ENCODE measurements around the gene CMPK2. TPM values are rescaled to one million over a fixed set of nuclear protein-coding genes. Genes with fewer than 3 reads are reported as not detected.

The CMPK2 gene
- total RNA-seq, 1 donor from 2014 or later: 4.4 TPM

DNA sequence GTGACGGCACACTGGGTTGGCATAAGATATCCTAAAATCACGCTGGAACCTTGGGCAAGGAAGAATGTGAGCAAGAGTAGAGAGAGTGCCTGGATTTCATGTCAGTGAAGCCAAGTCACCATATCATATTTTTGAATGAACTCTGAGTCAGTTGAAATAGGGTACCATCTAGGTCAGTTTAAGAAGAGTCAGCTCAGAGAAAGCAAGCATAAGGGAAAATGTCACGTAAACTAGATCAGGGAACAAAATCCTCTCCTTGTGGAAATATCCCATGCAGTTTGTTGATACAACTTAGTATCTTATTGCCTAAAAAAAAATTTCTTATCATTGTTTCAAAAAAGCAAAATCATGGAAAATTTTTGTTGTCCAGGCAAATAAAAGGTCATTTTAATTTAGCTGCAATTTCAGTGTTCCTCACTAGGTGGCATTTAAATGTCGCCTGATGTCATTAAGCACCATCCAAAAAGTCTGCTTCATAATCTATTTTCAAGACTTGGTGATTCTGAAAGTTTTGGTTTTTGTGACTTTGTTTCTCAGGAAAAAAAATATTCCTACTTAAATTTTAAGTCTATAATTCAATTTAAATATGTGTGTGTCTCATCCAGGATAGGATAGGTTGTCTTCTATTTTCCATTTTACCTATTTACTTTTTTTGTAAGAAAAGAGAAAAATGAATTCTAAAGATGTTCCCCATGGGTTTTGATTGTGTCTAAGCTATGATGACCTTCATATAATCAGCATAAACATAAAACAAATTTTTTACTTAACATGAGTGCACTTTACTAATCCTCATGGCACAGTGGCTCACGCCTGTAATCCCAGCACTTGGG, 31.4 kb upstream of the CMPK2 start:
- Mint-ChIP-seq H3K27me3 (no peaks in the 10 kb centered on the region), H3K4me3 (no peak overlapping the region), H3K36me3 (no peaks in the 10 kb centered on the region), H3K27ac (no peak overlapping the region), H3K9me3 (peaks cover 4% of the 10 kb centered on the region), H3K4me1 (ENCODE audit: unreplicated experiment) (no peaks in the 10 kb centered on the region)
- TF ChIP-seq, protein P1, sequence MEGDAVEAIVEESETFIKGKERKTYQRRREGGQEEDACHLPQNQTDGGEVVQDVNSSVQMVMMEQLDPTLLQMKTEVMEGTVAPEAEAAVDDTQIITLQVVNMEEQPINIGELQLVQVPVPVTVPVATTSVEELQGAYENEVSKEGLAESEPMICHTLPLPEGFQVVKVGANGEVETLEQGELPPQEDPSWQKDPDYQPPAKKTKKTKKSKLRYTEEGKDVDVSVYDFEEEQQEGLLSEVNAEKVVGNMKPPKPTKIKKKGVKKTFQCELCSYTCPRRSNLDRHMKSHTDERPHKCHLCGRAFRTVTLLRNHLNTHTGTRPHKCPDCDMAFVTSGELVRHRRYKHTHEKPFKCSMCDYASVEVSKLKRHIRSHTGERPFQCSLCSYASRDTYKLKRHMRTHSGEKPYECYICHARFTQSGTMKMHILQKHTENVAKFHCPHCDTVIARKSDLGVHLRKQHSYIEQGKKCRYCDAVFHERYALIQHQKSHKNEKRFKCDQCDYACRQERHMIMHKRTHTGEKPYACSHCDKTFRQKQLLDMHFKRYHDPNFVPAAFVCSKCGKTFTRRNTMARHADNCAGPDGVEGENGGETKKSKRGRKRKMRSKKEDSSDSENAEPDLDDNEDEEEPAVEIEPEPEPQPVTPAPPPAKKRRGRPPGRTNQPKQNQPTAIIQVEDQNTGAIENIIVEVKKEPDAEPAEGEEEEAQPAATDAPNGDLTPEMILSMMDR (conservative IDR thresholded peaks at IDR 0.05): peak; percentile 84
- DNase-seq (ENCODE audit: extremely low spot score, unreplicated experiment): no peak

DNA sequence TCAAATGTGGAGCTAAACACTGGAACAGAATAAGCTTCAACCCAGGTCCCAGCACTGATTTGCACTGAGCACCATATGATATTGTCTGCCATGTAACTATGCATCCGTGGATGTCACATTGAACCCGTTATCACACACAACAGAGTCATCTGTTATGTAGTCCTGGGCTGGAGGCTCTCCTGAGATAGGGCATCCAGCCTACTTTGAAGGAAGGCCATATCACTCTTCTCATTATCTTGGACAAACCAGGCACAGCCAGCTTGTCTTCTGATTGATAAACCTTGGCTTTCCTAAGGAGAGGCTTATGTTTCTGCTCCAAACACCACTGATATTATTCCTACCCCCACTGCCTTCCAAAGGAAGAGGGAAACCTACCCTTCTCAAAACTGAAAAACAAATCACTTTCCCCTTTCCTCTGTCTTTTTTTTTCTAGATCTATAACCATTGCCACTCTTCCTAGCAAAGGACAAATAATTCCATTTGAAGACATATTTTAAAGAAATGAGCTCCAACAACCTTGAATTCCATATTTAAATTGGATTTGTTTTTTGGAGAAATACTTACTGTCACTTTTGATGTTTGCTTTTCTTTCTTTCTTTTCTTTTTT, 28.3 kb upstream of the CMPK2 start:
- Mint-ChIP-seq H3K27me3 (peaks cover 5% of the 10 kb centered on the region), H3K27ac (no peak overlapping the region), H3K4me3 (no peak overlapping the region), H3K9me3 (no peaks in the 10 kb centered on the region), H3K36me3 (no peaks in the 10 kb centered on the region), H3K4me1 (ENCODE audit: unreplicated experiment) (no peaks in the 10 kb centered on the region)
- TF ChIP-seq, protein P1 (conservative IDR thresholded peaks at IDR 0.05): no peak
- no peak for DNase-seq (ENCODE audit: extremely low spot score, unreplicated experiment)

DNA sequence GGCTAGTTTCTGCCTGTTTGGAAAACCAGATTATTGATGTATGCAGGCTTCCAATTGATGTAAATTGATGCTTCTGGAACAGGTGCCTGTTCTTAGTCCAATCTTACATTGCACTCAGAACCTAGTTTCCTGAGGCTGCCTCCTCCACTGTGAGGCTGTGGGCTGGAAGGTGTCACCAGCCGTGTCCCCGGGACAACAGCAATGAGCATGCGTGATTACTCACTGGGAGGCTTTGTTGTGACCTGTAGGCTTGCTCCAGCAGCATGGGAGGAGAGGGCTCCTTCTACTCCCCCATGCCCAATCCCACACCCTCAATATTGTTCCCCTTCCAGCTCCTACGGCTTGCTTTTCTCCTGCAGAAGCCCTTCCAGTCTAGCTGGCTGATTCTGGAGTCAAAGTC, 23.0 kb upstream of the CMPK2 start:
- H3K4me1 Mint-ChIP-seq (ENCODE audit: unreplicated experiment): peaks cover 4% of the 10 kb centered on the region
- TF ChIP-seq, protein P1 (conservative IDR thresholded peaks at IDR 0.05): no peak
- peaks cover 15% of the 10 kb centered on the region for H3K27me3 Mint-ChIP-seq
- no peak overlapping the region for H3K4me3 Mint-ChIP-seq
- no peak for DNase-seq (ENCODE audit: extremely low spot score, unreplicated experiment)
- no peaks in the 10 kb centered on the region for H3K36me3 Mint-ChIP-seq
- H3K27ac Mint-ChIP-seq: no peak overlapping the region
- H3K9me3 Mint-ChIP-seq: peaks cover 5% of the 10 kb centered on the region

DNA sequence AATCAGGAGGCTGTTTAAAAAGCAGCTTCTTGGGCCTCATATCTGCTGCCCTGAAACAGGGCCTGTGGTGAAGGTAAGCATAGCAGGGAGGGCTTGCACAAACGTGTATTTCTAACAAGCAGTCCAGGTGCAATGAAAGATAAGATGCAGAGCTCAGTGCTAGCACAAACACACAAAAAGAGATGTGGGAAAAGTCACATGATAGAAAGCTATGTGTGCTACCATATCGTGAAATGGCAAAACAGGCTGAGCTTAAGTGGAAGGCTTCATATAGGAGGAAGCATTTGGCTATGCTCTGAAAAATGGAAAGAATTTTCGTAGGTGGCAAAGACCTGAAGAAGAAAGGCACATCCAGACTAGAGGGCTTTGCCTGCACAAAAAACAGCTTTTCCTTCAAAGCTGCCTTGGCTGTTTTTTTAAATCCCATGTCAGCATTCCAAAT, 22.1 kb upstream of the CMPK2 start:
- Mint-ChIP-seq H3K27ac (no peak overlapping the region), H3K9me3 (peaks cover 5% of the 10 kb centered on the region)

DNA sequence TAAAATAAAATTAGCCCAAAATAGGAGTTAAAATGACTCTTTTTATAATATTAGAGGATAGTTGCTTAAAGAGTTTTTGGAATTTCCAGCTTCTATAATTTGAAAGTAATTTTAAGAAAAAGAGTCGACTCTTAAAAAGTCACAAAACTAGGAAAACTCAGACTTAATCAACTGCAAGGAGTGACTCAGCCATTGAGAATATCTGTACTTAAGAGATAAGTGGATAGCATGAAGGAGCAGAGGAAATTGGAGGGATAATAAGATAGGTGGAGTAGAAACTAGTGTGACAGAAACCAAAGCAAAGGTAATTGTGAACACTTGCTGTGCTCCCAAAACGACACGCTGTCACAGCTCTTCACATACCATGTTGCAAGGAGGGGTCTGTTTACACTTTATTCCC, 20.3 kb upstream of the CMPK2 start:
- H3K4me1 Mint-ChIP-seq (ENCODE audit: unreplicated experiment): peaks cover 6% of the 10 kb centered on the region
- no peaks in the 10 kb centered on the region for H3K36me3 Mint-ChIP-seq
- no peak for DNase-seq (ENCODE audit: extremely low spot score, unreplicated experiment)
- no peak overlapping the region for H3K27ac Mint-ChIP-seq
- peaks cover 19% of the 10 kb centered on the region for H3K27me3 Mint-ChIP-seq
- no peak overlapping the region for H3K4me3 Mint-ChIP-seq
- TF ChIP-seq, protein P1 (conservative IDR thresholded peaks at IDR 0.05): no peak
- peaks cover 5% of the 10 kb centered on the region for H3K9me3 Mint-ChIP-seq

More for the DNA sequence above, 22.1 kb upstream of the CMPK2 start:
- H3K4me1 Mint-ChIP-seq (ENCODE audit: unreplicated experiment): peaks cover 6% of the 10 kb centered on the region
- TF ChIP-seq, protein P1 (conservative IDR thresholded peaks at IDR 0.05): no peak
- no peak overlapping the region for H3K4me3 Mint-ChIP-seq
- no peaks in the 10 kb centered on the region for H3K36me3 Mint-ChIP-seq
- no peak for DNase-seq (ENCODE audit: extremely low spot score, unreplicated experiment)
- peaks cover 19% of the 10 kb centered on the region for H3K27me3 Mint-ChIP-seq
